Measurements from ENCODE around the gene TAF9B. TPM values are rescaled to one million over a fixed set of nuclear protein-coding genes. Genes with fewer than 3 reads are reported as not detected.
A peak's percentile ranks its signal among the peaks of the same experiment; 100 is the strongest.
"Not testable (repeated sequence)": the region's sequence is repeated elsewhere in the genome, so short reads cannot be mapped to it uniquely, and the experiment has no call there.

The TAF9B gene
- total RNA-seq, 1 donor from 2014 or later: 9.3 TPM

DNA sequence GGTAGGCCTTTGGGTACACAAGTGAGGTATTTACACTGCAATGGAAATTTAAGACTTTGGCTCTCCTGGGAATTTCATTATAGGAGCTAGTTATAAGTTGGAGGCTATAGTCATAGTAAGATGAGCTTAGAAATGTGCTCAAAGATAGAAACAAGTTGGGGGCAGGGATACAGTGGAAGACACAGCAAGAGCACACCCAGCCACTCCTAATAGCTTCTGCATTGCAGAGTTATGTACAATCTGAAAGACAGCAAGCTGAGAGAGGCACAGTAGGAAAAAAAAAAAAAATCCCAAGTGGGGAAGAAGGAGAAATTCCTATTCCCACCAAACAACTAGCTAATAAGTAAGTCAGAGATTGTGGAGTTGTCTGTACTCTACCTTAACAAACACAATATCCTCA is 41.9 kb upstream of the TAF9B start:
- Mint-ChIP-seq H3K27ac (ENCODE audit: unreplicated experiment) (no peak overlapping the region), H3K36me3 (ENCODE audit: low read depth, unreplicated experiment) (no peaks in the 10 kb centered on the region), H3K4me3 (ENCODE audit: unreplicated experiment) (no peak overlapping the region), H3K27me3 (ENCODE audit: low read depth, unreplicated experiment) (no peaks in the 10 kb centered on the region), H3K9me3 (ENCODE audit: unreplicated experiment) (no peaks in the 10 kb centered on the region), H3K4me1 (ENCODE audit: low read depth, unreplicated experiment) (no peaks in the 10 kb centered on the region)
- TF ChIP-seq EZH2 (IDR thresholded peaks at IDR 0.05; ENCODE audit: insufficient read depth, low read length): no peak
- TF ChIP-seq, protein P1, sequence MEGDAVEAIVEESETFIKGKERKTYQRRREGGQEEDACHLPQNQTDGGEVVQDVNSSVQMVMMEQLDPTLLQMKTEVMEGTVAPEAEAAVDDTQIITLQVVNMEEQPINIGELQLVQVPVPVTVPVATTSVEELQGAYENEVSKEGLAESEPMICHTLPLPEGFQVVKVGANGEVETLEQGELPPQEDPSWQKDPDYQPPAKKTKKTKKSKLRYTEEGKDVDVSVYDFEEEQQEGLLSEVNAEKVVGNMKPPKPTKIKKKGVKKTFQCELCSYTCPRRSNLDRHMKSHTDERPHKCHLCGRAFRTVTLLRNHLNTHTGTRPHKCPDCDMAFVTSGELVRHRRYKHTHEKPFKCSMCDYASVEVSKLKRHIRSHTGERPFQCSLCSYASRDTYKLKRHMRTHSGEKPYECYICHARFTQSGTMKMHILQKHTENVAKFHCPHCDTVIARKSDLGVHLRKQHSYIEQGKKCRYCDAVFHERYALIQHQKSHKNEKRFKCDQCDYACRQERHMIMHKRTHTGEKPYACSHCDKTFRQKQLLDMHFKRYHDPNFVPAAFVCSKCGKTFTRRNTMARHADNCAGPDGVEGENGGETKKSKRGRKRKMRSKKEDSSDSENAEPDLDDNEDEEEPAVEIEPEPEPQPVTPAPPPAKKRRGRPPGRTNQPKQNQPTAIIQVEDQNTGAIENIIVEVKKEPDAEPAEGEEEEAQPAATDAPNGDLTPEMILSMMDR (IDR thresholded peaks at IDR 0.05; ENCODE audit: insufficient read depth, low read depth, low read length): no peak
- DNase-seq (ENCODE audit: low read depth) (no peak), FAIRE-seq (peak; percentile 50)
- Histone ChIP-seq H3K4me1 (ENCODE audit: insufficient read depth, low read length) (no peaks in the 10 kb centered on the region), H3K9ac (ENCODE audit: low read length) (no peak overlapping the region), H3K27me3 (ENCODE audit: insufficient read depth, low read length) (no peaks in the 10 kb centered on the region), H3K9me3 (ENCODE audit: insufficient read depth, low read depth, low read length) (no peaks in the 10 kb centered on the region), H3K4me2 (ENCODE audit: low read length) (no peak overlapping the region), H3K79me2 (ENCODE audit: insufficient read depth, low read length) (no peaks in the 10 kb centered on the region), H3K36me3 (ENCODE audit: insufficient read depth, low read length) (no peaks in the 10 kb centered on the region), H3K4me3 (ENCODE audit: insufficient read depth, low read depth, low read length) (no peak overlapping the region), H2AFZ (ENCODE audit: low read depth, low read length) (no peak overlapping the region), H3K27ac (ENCODE audit: low read depth, low read length) (no peak overlapping the region), H4K20me1 (ENCODE audit: insufficient read depth, low read length) (no peaks in the 10 kb centered on the region)

DNA sequence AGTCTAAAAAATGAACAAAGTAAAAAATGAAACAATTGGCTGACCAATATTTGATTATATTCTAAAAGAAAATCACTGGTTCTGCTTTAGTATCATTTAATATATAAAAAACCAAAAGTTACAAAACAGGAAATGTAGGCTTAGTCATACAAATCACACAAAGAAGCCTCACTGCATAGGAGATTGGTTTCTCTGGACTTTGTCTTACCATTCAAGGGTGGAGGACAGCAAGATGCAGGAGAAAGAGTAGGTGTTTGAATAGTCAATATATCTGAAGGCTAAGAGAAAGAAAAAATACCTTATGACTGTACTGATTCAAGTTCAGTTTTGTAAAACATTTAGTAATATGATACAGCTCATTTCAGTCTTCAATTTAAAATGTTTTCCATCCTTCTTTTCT is 28.6 kb upstream of the TAF9B start:
- FAIRE-seq (peak; percentile 78), DNase-seq (ENCODE audit: low read depth) (no peak)
- no peaks in the 10 kb centered on the region for H4K20me1 ChIP-seq (ENCODE audit: insufficient read depth, low read length)
- H3K36me3 ChIP-seq (ENCODE audit: insufficient read depth, low read length): no peaks in the 10 kb centered on the region
- Mint-ChIP-seq H3K4me3 (ENCODE audit: unreplicated experiment) (no peak overlapping the region), H3K27me3 (ENCODE audit: low read depth, unreplicated experiment) (no peaks in the 10 kb centered on the region), H3K4me1 (ENCODE audit: low read depth, unreplicated experiment) (no peaks in the 10 kb centered on the region), H3K36me3 (ENCODE audit: low read depth, unreplicated experiment) (no peaks in the 10 kb centered on the region), H3K9me3 (ENCODE audit: unreplicated experiment) (no peaks in the 10 kb centered on the region), H3K27ac (ENCODE audit: unreplicated experiment) (no peak overlapping the region)
- no peaks in the 10 kb centered on the region for H3K4me1 ChIP-seq (ENCODE audit: insufficient read depth, low read length)
- no peak overlapping the region for H2AFZ ChIP-seq (ENCODE audit: low read depth, low read length)
- H3K27ac ChIP-seq (ENCODE audit: low read depth, low read length): no peak overlapping the region
- no peaks in the 10 kb centered on the region for H3K9me3 ChIP-seq (ENCODE audit: insufficient read depth, low read depth, low read length)
- H3K79me2 ChIP-seq (ENCODE audit: insufficient read depth, low read length): no peaks in the 10 kb centered on the region
- TF ChIP-seq EZH2 (IDR thresholded peaks at IDR 0.05; ENCODE audit: insufficient read depth, low read length): no peak
- TF ChIP-seq, protein P1 (IDR thresholded peaks at IDR 0.05; ENCODE audit: insufficient read depth, low read depth, low read length): no peak
- H3K4me3 ChIP-seq (ENCODE audit: insufficient read depth, low read depth, low read length): no peak overlapping the region
- H3K27me3 ChIP-seq (ENCODE audit: insufficient read depth, low read length): no peaks in the 10 kb centered on the region
- no peak overlapping the region for H3K9ac ChIP-seq (ENCODE audit: low read length)
- H3K4me2 ChIP-seq (ENCODE audit: low read length): no peak overlapping the region

DNA sequence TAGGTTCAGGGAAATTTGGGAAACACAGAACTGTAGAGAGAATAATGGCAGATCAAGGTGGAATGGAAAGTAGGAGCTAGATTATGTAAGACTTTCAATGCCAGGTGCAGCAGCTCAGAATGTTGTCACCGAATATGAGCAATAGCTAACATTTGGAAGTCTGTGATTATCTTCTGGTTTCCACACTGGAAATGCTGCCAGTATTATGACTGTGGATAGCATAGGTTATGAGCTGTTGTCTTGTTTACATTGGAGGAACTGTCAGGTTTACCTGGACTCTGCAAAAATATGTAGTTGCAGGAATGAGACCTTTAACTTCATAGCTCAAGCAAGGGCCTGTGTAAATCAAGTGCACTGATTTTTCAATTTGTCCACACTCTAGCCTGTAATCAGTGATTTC is 26.0 kb upstream of the TAF9B start:
- Histone ChIP-seq H3K4me3 (ENCODE audit: insufficient read depth, low read depth, low read length) (no peak overlapping the region), H3K79me2 (ENCODE audit: insufficient read depth, low read length) (no peaks in the 10 kb centered on the region), H4K20me1 (ENCODE audit: insufficient read depth, low read length) (no peaks in the 10 kb centered on the region), H3K36me3 (ENCODE audit: insufficient read depth, low read length) (no peaks in the 10 kb centered on the region), H2AFZ (ENCODE audit: low read depth, low read length) (no peak overlapping the region), H3K9ac (ENCODE audit: low read length) (no peak overlapping the region), H3K4me2 (ENCODE audit: low read length) (no peak overlapping the region), H3K4me1 (ENCODE audit: insufficient read depth, low read length) (no peaks in the 10 kb centered on the region), H3K9me3 (ENCODE audit: insufficient read depth, low read depth, low read length) (no peaks in the 10 kb centered on the region), H3K27me3 (ENCODE audit: insufficient read depth, low read length) (no peaks in the 10 kb centered on the region), H3K27ac (ENCODE audit: low read depth, low read length) (no peak overlapping the region)
- H3K36me3 Mint-ChIP-seq (ENCODE audit: low read depth, unreplicated experiment): no peaks in the 10 kb centered on the region
- no peak overlapping the region for H3K4me3 Mint-ChIP-seq (ENCODE audit: unreplicated experiment)
- H3K27ac Mint-ChIP-seq (ENCODE audit: unreplicated experiment): no peak overlapping the region
- H3K9me3 Mint-ChIP-seq (ENCODE audit: unreplicated experiment): no peaks in the 10 kb centered on the region
- DNase-seq (ENCODE audit: low read depth): no peak
- no peaks in the 10 kb centered on the region for H3K4me1 Mint-ChIP-seq (ENCODE audit: low read depth, unreplicated experiment)
- H3K27me3 Mint-ChIP-seq (ENCODE audit: low read depth, unreplicated experiment): no peaks in the 10 kb centered on the region
- peak; percentile 92 for FAIRE-seq
- no peak for TF ChIP-seq EZH2 (IDR thresholded peaks at IDR 0.05; ENCODE audit: insufficient read depth, low read length)
- TF ChIP-seq, protein P1 (IDR thresholded peaks at IDR 0.05; ENCODE audit: insufficient read depth, low read depth, low read length): no peak

DNA sequence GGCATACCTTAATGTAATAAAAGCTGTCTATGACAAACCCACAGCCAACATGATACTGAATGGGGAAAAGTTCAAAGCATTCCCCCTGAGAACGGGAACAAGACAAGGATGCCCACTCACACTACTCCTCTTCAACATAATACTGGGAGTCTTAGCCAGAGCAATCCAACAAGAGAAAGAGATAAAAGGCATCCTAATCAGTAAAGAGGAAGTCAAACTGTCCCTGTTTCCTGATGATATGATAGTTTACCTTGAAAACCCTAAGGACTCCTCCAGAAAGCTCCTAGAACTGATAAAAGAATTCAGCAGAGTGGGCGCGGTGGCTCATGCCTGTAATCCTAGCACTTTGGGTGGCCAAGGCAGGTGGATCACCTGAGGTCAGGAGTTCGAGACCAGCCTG is 23.7 kb upstream of the TAF9B start:
- H4K20me1 ChIP-seq (ENCODE audit: insufficient read depth, low read length); H3K4me3 ChIP-seq (ENCODE audit: insufficient read depth, low read depth, low read length); H3K36me3 Mint-ChIP-seq (ENCODE audit: low read depth, unreplicated experiment); H2AFZ ChIP-seq (ENCODE audit: low read depth, low read length); H3K4me3 Mint-ChIP-seq (ENCODE audit: unreplicated experiment); H3K27ac ChIP-seq (ENCODE audit: low read depth, low read length); H3K4me2 ChIP-seq (ENCODE audit: low read length); H3K27ac Mint-ChIP-seq (ENCODE audit: unreplicated experiment); H3K4me1 ChIP-seq (ENCODE audit: insufficient read depth, low read length); H3K27me3 Mint-ChIP-seq (ENCODE audit: low read depth, unreplicated experiment); H3K9me3 ChIP-seq (ENCODE audit: insufficient read depth, low read depth, low read length); H3K36me3 ChIP-seq (ENCODE audit: insufficient read depth, low read length); H3K79me2 ChIP-seq (ENCODE audit: insufficient read depth, low read length); H3K4me1 Mint-ChIP-seq (ENCODE audit: low read depth, unreplicated experiment); H3K9me3 Mint-ChIP-seq (ENCODE audit: unreplicated experiment); H3K27me3 ChIP-seq (ENCODE audit: insufficient read depth, low read length); H3K9ac ChIP-seq (ENCODE audit: low read length); DNase-seq (ENCODE audit: low read depth); FAIRE-seq: not testable (repeated sequence)
